Measurements from ENCODE around the gene CITED4. TPM values are rescaled to one million over a fixed set of nuclear protein-coding genes. Genes with fewer than 3 reads are reported as not detected.

Gene CITED4
- polyA plus RNA-seq, 1 donor (not counting 4 experiments of a cell fraction or from before 2014, with no cell fraction given), result 11.2 TPM

GRCh38 chr1:40907899-40908298 lies 45.7 kb upstream of the CITED4 start:
- no peaks in the 10 kb centered on the region for H3K27me3 ChIP-seq (ENCODE audit: control insufficient read depth, extremely low read depth, insufficient read depth, low read length)
- DNase-seq (ENCODE audit: low read depth, low spot score) (no peak), FAIRE-seq (no peak)
- H3K27ac ChIP-seq (ENCODE audit: control insufficient read depth, insufficient read depth, low read length), result no peak overlapping the region
- no peak overlapping the region for H3K9ac ChIP-seq (ENCODE audit: control insufficient read depth, extremely low read depth, insufficient read depth, low read length)
- no peak overlapping the region for H3K4me3 ChIP-seq (ENCODE audit: control insufficient read depth in 2 of 3, extremely low read depth in 1 of 3, insufficient read depth in 2 of 3, low read depth in 1 of 3, low read length in 3 of 3)
- no peaks in the 10 kb centered on the region for H3K36me3 ChIP-seq (ENCODE audit: control insufficient read depth in 2 of 2, extremely low read depth in 1 of 2, insufficient read depth in 2 of 2, low read length in 2 of 2)
- no peak overlapping the region for H2AFZ ChIP-seq (ENCODE audit: control insufficient read depth, low read length)
- dilution Hi-C loops (cut with MboI; ENCODE audit: extremely low pct_ligation_motif_present, low sequenced_read_pairs), result no loop called here
- H3K4me2 ChIP-seq (ENCODE audit: control insufficient read depth, extremely low read depth, insufficient read depth, low read depth, low read length), result no peak overlapping the region
- H3K9me3 ChIP-seq (ENCODE audit: control insufficient read depth, low read depth, low read length), result no peaks in the 10 kb centered on the region
- no peaks in the 10 kb centered on the region for H3K79me2 ChIP-seq (ENCODE audit: control insufficient read depth, insufficient read depth, low read length)
- peaks cover under 1% of the 10 kb centered on the region for H3K4me1 ChIP-seq (ENCODE audit: control insufficient read depth, extremely low read depth, insufficient read depth, low read length)
- H4K20me1 ChIP-seq (ENCODE audit: control insufficient read depth, extremely low read depth, insufficient read depth, low read length), result no peaks in the 10 kb centered on the region
- H3K9me1 ChIP-seq (ENCODE audit: control insufficient read depth, extremely low read depth, insufficient read depth, low read length), result no peaks in the 10 kb centered on the region
- TF ChIP-seq CTCF (optimal IDR thresholded peaks at IDR 0.05 in 1 of 3, IDR thresholded peaks at IDR 0.05 in 1 of 3, conservative IDR thresholded peaks at IDR 0.05 in 1 of 3; ENCODE audit: extremely low read depth in 1 of 3, insufficient read depth in 2 of 3, low read length in 3 of 3) (no peak), EZH2 (IDR thresholded peaks at IDR 0.05; ENCODE audit: low read length) (no peak)

GRCh38 chr1:40906781-40907400 lies 44.7 kb upstream of the CITED4 start:
- Histone ChIP-seq H3K79me2 (ENCODE audit: control insufficient read depth, insufficient read depth, low read length) (no peaks in the 10 kb centered on the region), H3K9me1 (ENCODE audit: control insufficient read depth, extremely low read depth, insufficient read depth, low read length) (no peaks in the 10 kb centered on the region), H3K4me3 (ENCODE audit: control insufficient read depth in 2 of 3, extremely low read depth in 1 of 3, insufficient read depth in 2 of 3, low read depth in 1 of 3, low read length in 3 of 3) (no peak overlapping the region), H3K27me3 (ENCODE audit: control insufficient read depth, extremely low read depth, insufficient read depth, low read length) (no peaks in the 10 kb centered on the region), H3K9me3 (ENCODE audit: control insufficient read depth, low read depth, low read length) (no peaks in the 10 kb centered on the region), H3K4me2 (ENCODE audit: control insufficient read depth, extremely low read depth, insufficient read depth, low read depth, low read length) (no peak overlapping the region), H3K27ac (ENCODE audit: control insufficient read depth, insufficient read depth, low read length) (no peak overlapping the region), H2AFZ (ENCODE audit: control insufficient read depth, low read length) (no peak overlapping the region), H3K9ac (ENCODE audit: control insufficient read depth, extremely low read depth, insufficient read depth, low read length) (no peak overlapping the region), H3K4me1 (ENCODE audit: control insufficient read depth, extremely low read depth, insufficient read depth, low read length) (peaks cover 10% of the 10 kb centered on the region), H4K20me1 (ENCODE audit: control insufficient read depth, extremely low read depth, insufficient read depth, low read length) (no peaks in the 10 kb centered on the region), H3K36me3 (ENCODE audit: control insufficient read depth in 2 of 2, extremely low read depth in 1 of 2, insufficient read depth in 2 of 2, low read length in 2 of 2) (no peaks in the 10 kb centered on the region)
- FAIRE-seq (no peak), DNase-seq (ENCODE audit: low read depth, low spot score) (no peak)
- dilution Hi-C loops (cut with MboI; ENCODE audit: extremely low pct_ligation_motif_present, low sequenced_read_pairs), result no loop called here
- no peak for TF ChIP-seq CTCF (optimal IDR thresholded peaks at IDR 0.05 in 1 of 3, IDR thresholded peaks at IDR 0.05 in 1 of 3, conservative IDR thresholded peaks at IDR 0.05 in 1 of 3; ENCODE audit: extremely low read depth in 1 of 3, insufficient read depth in 2 of 3, low read length in 3 of 3)
- no peak for TF ChIP-seq EZH2 (IDR thresholded peaks at IDR 0.05; ENCODE audit: low read length)

Data from keratinocyte (primary cell).